ENCODE measurements around the gene FBXO44.

The FBXO44 gene

DNA sequence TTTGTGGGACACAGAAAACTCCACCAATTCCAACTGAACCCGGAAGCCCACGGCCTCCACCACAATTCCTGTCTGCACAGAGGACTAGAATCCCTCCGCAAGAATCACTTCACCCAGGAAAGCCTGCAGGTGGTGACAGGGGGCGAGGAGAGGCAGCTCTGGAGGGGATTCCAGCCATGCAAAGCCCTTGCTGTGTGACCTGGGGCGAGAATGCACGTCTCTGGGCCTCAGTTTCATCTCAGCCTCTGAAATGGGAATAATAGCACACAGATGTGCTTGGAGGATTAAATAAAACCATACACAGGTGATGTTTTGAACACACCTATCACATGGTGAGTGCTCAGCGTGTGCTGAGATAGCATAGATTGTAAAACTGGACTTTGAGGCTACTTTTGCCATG is 14.6 kb upstream of the FBXO44 start:
- DNase-seq, result no peak

DNA sequence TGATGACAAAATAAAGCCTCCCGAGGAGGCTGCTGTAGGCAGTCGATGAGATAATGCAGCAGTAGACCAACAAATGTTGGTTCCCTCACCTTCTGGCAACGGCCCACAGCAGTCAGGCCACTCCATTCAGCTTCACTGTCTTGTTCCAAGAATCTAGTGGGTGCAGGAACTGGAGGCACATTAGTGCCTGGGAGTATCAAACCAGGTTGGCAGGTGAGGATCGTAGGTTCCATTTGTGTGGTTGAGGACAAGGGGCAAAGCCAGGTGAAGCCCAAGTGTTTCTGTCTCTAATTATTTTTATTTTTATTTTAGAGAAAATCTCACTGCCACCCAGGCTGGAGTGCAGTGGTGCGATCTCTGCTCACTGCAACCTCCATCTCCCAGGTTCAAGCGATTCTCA is 13.7 kb upstream of the FBXO44 start:
- no peak for DNase-seq

DNA sequence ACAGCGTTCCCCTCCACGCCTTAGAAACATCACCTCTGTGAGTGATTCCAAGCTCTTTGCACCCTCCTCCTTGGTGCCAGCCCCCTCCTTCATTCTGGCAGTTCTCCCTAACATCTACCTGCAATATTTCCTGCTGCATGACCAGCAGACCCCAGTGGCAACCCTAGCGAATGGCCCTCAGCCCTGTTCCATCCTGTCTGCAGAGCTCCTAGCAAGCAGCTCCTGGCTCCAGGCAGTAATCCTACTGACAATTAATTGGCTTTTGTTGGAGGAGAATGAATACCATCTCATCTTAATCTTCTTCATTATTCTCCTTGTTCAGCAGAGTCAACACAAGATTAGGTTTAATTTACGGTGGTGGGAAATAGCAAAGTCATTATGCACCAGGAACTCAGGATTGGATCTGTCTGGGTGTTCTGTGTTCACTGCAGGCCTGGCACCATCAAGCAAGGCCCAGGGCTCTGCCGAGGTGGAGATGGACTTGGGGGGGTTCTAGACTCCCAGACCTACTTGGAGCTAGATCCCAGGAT is 12.8 kb upstream of the FBXO44 start:
- DNase-seq, result no peak

DNA sequence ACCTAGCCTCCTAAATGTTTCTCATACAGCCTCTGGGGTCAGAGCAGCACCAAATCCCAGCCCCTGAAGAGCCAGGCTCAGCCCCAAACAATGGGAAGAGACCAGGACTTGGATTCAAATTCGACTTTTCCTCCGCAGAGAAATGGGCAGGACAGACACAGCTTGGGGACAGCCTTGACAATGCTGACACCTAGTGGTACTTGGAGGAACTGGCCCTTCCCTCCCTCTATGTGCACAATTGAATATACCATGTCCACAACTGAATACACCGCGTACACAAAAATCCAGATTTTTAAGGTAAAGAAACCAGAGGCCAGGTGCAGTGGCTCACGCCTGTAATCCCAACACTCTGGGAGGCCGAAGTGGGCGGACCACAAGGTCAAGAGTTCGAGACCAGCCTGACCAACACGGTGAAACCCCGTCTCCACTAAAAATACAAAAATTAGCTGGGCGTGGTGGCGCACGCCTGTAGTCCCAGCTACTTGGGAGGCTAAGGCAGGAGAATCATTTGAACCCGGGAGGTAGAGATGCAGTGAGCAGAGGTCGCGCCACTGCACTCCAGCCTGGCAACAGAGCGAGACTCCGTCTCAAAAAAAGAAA is 12.2 kb upstream of the FBXO44 start:
- peak; percentile 72 to 84 (median 78) for DNase-seq

DNA sequence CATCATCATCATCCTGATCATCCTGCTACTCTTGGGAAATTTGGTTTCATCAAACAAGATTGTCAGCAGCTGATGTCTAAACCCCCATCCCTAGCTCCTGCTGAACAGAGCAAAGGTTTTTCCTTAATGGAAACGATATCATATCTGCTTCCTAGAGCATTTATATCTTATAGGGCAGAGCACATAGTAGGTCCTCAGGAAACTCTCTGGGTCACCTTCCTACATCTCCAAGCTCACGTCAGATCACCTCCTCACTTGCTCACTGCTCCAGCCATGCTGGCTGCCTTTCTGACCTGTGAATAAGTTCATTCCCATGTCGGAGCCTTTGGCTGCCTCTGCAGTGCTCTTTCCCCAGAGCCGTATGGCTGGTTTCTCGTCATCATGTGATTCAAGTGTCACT is 10.9 kb upstream of the FBXO44 start:
- DNase-seq, result no peak

DNA sequence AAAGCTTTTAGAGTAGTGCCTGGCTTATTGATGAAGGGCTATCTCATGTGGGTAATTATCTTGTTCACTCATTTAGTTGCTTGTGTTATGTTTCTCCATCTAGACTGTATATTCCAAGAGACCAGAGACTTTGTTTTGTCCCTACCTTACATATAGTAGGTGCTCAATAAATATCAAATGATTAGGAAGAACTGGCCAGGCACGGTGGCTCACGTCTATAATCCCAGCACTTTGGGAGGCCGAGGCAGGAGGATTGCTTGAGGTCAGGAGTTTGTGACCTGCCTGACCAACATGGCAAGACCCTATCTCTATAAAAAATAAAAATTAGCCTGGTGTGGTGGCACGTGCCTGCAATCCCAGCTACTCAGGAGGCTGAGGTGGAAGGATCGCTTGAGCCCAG is 9.4 kb upstream of the FBXO44 start:
- no peak for DNase-seq

DNA sequence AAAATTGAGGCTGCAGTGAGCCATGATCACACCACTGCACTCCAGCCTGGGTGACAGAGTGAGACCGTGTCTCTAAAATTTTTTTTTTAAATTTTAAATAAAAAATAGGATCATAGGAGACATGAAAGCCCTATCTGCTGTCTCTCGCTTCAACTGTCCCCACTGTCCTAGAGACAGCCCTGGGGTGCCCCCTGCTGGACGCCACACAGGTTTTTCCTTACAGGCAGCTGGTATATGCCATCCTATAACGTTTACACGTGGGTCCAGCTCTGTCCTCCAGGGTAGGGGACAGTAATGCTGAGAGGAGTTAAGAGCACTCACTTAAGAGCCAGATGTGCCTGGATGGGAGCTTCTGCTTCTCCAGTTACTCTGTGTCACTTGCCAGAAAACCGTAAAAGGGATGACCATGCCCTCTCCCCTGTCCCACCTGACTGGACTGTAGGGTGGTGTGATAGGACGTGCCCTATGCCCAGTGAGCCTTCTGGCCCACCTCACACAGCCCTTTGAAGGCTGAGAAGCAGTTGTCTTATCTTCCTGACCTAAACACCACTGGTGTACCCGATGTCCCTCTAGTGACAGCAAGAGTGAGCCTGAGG is 8.9 kb upstream of the FBXO44 start:
- DNase-seq, result peak; percentile 84 to 95 (median 89)

DNA sequence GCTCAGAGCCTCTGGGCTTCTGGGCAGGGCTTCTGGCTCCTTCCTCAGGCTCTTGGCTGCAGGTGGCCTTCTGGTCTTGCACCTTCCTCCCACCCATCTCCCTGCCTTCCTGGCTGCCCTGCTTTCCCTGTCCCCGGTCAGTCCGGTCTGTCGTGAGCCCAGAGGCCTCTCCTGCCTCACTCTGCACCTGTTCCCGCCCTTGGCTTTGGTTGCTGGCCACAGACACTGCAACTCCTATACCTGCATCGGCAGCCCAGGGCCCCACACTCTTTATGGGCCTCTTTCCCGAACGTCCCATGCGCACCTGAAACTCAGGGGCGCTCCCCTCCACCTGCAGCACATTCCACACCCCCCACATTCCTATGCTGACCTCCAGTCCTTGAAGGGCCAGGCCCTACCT is 8.4 kb upstream of the FBXO44 start:
- DNase-seq, result no peak

DNA sequence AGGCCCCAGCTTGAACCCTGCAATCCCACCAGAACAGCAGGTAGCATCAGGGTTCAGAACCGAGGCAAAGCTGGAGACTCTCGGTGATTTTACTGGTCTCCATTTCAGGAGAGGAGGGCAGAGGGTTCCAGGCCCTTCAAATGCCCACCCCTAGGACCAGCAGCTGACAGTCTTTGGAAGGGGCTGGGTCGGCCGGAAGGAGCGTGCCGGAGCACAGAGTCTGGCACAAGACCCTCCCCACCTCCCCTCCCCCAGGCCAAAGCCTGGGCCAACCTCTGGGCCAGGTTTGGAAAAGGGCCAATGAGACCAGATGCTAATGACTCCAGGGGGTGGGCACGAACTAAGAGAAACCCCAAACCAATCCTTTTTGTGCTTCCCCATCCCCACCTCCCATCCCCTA is 7.3 kb upstream of the FBXO44 start:
- no peak for DNase-seq

DNA sequence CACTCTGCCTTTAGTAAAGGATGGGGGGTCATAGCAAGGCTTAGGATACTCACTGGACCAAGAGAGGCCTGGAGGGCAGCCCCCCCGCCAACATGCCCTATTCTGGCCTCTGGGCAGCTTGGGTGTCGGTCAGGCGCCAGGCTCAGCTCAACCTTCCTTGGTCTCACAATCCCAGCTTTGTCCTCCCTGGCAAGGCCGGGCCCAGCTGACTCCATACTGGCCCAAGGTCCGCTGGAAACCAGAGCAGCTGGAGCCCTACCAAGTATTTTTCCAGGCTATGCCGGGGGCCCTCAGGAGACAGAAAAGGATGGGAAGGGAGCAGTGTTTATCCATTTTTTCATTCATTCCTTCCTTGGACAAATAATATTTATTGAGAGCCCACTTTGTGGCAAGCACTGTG is 6.6 kb upstream of the FBXO44 start:
- no peak for DNase-seq

DNA sequence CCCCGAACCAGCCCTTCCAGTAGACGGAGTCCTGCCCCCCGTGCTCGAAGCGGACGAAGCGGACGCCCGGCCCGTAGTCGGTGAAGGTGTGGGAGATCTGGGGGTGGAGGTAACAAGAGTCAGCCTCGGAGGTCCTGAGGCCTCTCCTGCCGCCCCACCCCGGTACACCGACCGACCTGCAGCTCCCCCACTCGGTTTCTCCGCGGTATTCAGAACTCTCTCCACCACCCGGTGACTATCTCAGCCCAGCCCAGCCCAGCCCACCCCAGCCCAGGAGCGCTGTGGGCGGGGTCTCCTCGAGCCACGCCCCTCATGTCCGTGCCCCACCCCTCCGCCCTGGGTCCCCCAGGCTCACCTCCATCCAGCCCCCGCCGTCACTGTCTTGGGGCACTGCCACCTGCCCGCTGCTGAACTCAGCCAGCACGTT is 5.9 kb upstream of the FBXO44 start:
- peak in 1 of 4 experiments; percentile 30 for DNase-seq

DNA sequence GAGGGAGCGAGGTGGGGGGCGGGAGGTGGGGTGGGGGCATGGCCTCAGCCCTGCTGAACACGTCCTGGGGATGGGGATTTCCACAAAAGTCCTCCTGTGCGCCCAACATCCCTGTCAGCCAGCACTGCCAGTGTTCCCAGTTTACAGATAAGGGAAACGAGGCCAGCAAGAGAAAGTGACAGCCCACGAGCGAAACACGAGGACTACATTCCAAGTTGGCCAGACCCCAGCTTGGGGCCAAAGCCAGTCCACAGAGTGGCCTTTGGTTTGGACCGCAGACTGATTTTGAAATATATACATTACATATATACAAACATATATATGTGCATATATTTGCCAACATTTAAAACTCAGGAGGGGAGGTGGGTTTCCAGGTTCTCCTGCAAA is 5.4 kb upstream of the FBXO44 start:
- no peak for DNase-seq

DNA sequence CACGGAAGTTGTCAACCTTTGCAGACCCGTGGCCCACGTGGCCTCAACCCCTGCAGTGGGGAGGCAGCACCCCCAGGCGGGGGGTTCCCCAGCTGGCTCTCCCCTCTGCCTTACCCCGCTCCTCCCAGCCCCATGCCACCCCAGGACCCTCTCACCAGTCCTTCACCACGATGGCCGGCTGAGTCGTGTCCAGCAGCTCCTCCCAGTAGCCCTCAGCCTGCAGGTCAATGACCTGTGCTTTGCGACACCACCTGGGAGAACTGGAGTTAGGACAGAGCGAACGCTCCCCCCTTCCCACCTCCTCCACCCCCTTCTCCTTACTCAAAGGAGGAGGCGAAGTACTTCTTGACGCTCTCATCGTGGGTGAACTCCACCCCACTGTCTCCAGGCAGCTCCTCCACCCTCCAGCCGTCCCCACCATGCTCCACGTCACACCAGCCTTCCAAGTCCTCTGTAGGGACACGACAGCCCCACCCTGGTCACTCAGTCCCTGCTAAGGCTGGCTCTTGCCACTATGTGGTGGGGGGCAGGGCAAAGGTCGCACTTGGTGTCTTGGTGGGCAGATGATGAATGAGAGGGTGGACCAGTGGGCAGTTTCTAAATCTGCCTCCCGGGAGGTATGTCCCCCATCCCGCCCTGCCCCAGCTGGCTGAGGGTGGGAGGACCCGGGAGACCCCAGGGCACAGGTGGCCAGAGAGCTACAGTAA is 4.9 kb upstream of the FBXO44 start:
- DNase-seq, result no peak

DNA sequence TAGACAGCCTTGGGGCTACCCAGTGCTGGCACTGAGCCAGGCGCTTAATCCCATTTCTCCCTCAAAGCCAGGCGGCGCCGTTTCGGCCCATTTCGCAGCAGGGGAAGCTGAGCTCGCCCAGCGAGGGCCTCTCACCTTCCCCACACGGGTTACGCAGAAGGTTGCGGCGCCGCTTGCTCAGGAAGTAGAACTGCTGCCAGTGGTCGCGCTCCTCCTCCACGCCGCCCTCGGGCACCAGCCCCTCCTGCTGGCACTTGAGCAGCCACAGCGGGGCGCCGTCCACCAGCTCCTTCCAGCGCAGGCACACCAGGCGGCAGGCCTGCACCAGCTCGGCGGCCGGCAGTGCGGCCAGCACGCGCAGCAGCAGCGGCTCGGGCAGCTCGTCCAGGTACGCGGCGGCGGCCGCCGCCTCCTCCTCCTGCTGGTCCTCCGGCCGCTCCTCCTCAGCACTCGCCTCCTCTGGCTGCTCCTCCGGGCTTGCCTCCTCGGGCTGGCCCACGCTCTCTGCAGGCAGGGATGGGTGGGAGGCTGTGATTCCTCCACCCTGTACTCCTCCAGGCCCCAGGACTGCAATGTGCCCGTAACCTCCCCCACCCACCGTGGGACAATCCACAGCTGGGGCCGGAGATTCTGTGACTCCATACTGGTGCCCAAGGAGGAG is 4.2 kb upstream of the FBXO44 start:
- DNase-seq, result peak; percentile 75 to 92 (median 85)

DNA sequence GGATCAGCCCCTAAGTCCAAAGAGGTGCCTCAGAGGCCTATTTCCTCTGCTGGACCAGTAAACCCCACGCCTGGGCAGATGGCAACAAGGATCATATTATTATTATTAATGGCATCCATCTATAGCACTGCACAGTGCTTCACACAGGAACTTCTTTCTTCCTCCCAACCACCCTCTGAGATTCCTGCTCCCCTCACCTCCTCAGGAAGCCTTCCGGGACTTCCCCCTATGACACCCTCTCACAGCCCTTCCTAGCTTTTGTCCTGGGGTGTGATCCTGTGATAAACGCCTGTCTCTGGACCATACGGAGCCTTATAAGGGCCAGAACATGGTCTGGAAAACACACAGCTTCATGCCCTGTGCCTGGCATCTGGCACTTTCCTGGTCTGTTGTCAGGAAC is 3.7 kb upstream of the FBXO44 start:
- no peak for DNase-seq

DNA sequence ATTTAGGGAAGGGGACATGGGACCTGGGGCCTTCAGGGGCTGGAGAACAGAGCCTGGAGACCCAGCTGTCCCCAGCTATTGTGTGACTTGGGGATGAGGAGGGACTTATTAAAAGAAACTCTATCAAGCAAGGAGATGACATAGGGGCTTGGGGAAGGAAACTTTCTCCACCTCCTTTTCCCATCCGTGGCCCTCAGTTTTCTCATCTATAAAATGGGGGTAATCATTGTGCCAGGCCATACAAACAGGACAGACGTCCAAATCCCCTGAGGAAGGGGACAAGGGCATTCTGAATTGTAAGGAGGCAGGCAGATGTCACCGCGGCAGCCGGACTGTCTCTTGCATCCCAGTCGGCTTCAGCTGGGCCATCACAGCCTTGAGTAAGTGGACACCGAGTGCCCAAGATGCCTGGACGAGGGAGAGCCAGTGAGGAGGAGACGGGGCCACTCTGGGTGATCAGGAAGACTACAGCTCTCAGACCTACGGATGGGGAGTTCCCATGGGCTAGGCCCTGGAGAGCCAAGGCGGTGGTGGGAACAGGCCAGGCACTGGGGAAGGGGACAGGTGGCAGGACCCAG is 2.4 kb upstream of the FBXO44 start:
- DNase-seq, result no peak

DNA sequence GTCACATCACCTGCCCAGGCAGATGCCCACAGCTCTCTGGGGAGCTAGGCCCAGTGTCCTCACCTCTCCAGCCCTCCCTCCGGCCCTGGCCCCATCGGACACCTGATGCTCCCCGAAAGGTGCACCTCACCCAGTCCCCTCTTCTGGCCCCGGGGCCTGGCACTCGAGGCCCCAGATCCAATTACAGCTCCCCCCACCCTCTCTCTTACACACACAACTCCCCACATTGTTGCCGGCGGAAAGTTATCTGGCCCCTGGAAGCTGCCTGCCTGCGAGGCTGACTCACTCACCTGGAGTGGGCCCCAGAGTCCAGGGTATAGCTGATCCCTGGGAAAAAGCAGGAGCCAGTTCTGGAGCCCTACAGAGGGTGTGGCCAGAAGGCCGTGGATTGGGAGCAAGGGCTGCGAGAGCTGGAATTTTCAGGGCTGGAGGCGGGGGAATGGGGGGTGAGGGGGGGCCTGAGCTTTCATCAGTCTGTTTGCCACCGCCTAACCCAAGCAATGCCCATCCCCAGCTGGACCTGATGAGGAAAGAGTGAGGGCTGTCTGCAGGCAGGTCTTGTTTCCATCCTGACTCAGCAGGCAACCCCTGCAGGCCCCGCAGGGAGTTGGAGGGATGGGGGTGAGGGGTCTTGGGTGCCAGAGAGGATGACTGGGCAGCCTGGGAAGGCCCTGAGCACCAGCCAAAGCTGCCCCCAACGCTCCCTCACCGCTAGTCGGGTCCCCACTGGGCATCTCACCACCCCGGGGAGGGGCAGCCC is 1.4 kb upstream of the FBXO44 start:
- no peak for DNase-seq

DNA sequence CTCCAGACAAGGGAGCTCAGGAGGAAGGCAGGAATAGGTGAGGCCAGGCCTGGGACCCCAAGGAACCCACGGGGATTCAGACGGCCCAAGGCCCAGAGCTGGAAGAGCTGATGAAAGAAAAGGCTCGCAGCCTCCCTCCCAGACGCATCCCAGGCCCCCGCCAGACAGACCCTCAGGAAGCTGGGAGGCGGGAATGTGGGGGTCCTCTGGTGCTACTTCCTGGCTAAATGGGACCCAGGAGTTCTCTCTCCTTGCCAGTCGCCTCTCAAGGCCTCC is 878 bp upstream of the FBXO44 start:
- no peak for DNase-seq

DNA sequence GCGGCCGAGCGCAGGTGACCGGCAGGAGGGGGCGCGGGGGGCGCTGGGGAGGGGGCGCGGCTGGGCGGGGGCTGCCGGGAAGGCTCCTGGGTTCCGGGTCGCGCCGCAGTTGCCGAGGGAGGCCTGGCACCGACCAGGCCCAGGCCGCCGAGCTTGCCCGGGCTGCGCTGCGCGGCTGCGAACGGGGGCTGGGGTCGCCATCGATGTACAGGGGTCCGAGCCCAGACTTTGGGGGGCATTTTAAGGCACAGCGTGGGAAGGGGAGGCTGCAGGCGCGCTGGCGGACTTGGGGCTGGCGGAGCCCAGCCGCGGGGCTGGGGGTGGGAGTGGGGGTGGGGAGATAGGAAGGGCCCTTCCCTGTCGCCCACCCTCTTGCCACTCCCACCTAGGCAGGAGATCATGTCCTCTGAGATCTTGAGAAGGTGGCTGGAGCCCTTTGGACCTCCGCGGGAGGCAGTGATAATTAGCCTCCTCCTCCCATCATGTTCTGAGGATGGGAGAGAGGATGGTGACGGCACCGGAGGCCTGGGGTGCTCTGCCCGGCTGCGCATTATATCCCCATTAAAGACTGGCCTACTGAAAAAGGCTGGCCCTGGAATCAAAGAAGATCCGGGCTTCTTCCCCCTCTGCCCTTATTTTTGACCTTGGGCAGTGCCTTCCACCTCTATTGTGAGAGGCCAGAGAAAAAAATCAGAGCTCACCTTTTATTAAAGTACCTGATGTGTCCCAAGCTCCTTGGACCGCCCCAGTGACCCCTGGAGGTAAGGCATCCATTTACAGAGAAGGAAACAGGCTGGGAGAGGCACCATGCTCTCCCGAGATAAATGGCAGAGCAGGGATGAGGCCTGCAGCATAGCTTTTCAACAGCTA is 497 bp downstream of the FBXO44 start:
- no peak for DNase-seq

DNA sequence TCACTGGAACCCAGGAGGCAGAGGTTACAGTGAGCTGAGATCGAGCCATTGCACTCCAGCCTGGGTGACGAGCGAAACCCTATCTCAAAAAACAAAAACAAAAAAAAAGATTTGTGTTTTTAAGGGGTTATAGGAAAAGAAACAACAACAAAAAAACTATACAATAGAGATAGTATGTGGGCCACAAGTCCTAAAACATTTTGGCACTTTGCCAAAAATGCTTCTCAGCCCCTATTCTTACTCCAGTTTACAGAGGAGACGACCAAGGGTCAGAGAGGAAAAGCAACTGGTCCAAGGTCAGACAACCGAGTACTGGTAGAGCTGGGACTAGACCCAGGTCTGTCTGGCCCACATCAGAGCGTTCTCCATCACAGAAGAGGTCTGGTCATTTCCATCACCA is 3.0 kb downstream of the FBXO44 start:
- DNase-seq, result no peak

DNA sequence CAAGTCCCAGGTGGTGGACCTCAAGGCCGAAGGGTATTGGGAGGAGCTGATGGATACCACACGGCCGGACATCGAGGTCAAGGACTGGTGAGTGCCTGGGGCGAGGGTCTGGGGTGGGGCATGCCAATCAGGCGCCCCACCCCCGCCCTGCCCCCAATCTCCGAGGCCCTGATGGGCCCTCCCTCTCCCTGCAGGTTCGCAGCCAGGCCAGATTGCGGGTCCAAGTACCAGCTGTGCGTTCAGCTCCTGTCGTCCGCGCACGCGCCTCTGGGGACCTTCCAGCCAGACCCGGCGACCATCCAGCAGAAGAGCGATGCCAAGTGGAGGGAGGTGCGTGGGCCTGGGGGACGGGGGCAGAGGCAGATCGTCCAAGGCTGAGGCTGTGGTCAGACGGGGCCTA is 3.9 kb downstream of the FBXO44 start:
- no peak for DNase-seq

DNA sequence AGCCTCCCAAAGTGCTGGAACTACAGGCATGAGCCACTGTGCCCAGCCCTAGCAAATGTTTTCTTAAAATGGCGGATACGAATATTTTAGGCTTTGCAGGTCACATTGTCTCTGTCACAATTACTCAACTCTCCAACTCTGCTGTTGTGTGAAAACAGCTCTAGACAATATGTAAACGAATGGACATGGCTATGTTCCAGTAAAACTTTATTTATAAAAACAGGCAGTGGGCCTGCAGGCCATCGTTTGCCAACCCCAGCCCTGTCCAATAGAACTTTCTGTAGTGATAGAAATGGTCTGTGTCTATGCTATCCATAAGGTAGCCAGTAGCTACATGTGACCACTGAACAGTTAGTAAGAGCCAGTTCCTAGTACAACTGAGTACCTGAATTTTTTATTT is 5.1 kb downstream of the FBXO44 start:
- no peak for DNase-seq

Data from suppressor macrophage (primary cell).